ENCODE measurements around the gene KCNAB1. TPM values are rescaled to one million over a fixed set of nuclear protein-coding genes. Genes with fewer than 3 reads are reported as not detected.

KCNAB1 gene
- total RNA-seq, 2 experiments from 2014 or later, result not detected

GRCh38 chr3:156144060-156144459 lies 23.7 kb downstream of the KCNAB1 start:
- no peak for DNase-seq
- H3K27ac Mint-ChIP-seq, result no peak overlapping the region
- intact Hi-C loops (cut with micrococcal nuclease), result no loop called here
- no peaks in the 10 kb centered on the region for H3K4me1 Mint-ChIP-seq (ENCODE audit: low read depth)
- no peaks in the 10 kb centered on the region for H3K9me3 Mint-ChIP-seq
- H3K4me3 Mint-ChIP-seq, result no peak overlapping the region
- peaks cover 7% of the 10 kb centered on the region for H3K27me3 Mint-ChIP-seq
- POLR2A ChIA-PET, result no interaction called here
- CTCF ChIA-PET, result interaction anchor here (2.8 kb wide), 1 partner anchor 8 kb away, joined by 11 read pairs; no protein-coding TSS in a partner anchor
- H3K36me3 Mint-ChIP-seq, result no peaks in the 10 kb centered on the region

- Mint-ChIP-seq H3K36me3 (no peaks in the 10 kb centered on the region), H3K27me3 (peaks cover 5% of the 10 kb centered on the region), H3K27ac (no peak overlapping the region), H3K4me3 (no peak overlapping the region), H3K9me3 (no peaks in the 10 kb centered on the region), H3K4me1 (ENCODE audit: low read depth) (peaks cover 3% of the 10 kb centered on the region)
- ChIA-PET CTCF (no interaction called here), POLR2A (no interaction called here)
- intact Hi-C loops (cut with micrococcal nuclease), result no loop called here
- no peak for DNase-seq
Measured at GRCh38 chr3:156145866-156146265, 25.5 kb downstream of the KCNAB1 start.

DNA sequence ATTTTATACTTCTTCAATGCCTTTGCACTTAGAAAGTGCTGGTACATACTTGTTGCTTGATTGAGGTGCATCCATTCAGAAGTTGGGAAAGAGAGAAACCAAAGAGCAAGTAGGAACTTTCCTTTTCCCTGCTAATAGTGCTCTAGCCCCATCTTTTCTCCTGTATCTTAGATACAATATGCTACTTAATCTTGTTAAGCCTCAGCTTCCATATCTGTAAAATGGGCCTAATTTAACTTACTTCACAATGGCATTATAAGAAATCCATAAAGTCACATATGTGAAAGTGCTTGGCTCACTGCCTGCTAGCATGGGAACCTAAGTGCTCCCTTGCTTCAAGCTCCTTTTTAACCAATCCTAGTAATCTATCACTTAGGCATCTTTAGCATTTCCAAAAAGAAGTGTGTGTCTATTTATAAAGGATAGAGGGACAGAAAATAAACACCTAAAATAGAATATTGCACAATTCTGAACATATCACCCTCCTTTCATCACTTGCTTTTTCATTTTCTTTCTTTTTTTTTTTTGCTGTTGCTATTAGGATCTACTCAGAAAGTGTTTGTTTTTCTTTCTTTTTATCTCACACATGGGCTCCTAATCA lies 28.1 kb downstream of the KCNAB1 start:
- Mint-ChIP-seq H3K9me3 (no peaks in the 10 kb centered on the region), H3K27me3 (no peaks in the 10 kb centered on the region), H3K4me1 (ENCODE audit: low read depth) (peaks cover 3% of the 10 kb centered on the region), H3K36me3 (no peaks in the 10 kb centered on the region), H3K4me3 (no peak overlapping the region), H3K27ac (no peak overlapping the region)
- intact Hi-C loops (cut with micrococcal nuclease), result no loop called here
- no peak for DNase-seq
- ChIA-PET POLR2A (no interaction called here), CTCF (interaction anchor here (0.6 to 7.4 kb wide), 8 partner anchors 9 to 394 kb away, joined by 3 to 161 read pairs (median 10); no protein-coding TSS in a partner anchor)

DNA sequence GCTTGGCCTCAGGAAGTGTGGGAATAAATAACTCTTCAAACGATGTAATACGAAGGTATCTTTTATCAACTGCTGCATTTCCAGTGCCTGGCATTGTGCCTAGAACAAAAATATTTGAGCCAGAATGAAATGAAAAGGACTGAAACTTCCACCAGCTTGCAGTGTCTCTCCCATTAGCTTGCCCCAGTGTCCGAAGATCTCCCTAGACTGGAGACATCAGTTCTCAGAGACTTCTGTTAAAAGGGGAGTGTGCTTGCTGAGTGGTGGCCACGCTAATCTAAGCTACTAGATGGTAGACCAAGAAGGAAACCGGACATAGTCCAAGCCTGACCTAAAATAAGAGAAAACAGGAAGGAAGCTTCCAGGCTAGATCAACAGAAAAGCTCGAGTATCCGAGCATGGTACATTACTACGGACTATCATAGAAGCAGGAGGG lies 28.6 kb downstream of the KCNAB1 start:
- Mint-ChIP-seq H3K27me3 (no peaks in the 10 kb centered on the region), H3K36me3 (no peaks in the 10 kb centered on the region), H3K4me1 (ENCODE audit: low read depth) (peaks cover 3% of the 10 kb centered on the region), H3K4me3 (no peak overlapping the region), H3K9me3 (no peaks in the 10 kb centered on the region), H3K27ac (no peak overlapping the region)
- intact Hi-C loops (cut with micrococcal nuclease), result no loop called here
- CTCF ChIA-PET, result interaction anchor here (0.7 to 7.4 kb wide), 7 partner anchors 10 to 394 kb away, joined by 3 to 161 read pairs (median 15); no protein-coding TSS in a partner anchor
- POLR2A ChIA-PET, result no interaction called here
- DNase-seq, result no peak

GRCh38 chr3:156149876-156150275 lies 29.5 kb downstream of the KCNAB1 start:
- intact Hi-C loops (cut with micrococcal nuclease), result loop anchor here (1.0 to 5.0 kb wide), 3 partner anchors 522 to 987 kb away; partner anchors contain the start of gene TIPARP
- POLR2A ChIA-PET, result no interaction called here

DNA sequence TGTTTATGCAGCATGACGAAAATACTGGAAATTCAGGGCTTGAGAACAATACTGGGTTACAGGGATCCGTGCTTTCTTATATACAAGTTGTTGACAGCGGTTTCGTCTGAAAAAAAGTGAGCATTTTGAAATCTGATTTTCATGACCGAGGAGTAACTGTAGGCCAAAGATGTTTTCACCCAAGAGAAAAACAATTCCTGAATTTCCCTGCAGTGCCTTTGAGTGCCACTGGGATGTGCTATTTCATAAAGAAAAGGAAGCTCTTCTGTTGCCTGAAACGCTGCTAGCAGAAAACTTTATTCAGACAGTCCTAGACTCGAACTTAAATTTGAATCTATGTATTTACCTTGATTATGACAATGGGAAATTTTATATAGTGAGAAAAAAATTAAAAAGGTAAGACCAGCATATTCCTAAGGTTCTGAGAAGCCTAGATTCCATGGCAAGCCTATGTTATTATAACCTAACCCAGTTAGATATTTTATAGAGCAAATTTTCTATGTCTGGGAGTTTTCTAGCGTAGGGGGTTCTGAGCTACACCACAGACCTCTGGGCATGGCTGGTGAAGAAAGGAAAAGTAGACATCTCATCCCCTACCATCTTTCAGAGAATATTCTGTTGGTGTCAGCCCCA lies 30.2 kb downstream of the KCNAB1 start:
- H3K27ac Mint-ChIP-seq, result no peak overlapping the region
- no peak overlapping the region for H3K4me3 Mint-ChIP-seq
- CTCF ChIA-PET, result interaction anchor here (0.6 to 7.4 kb wide), 20 partner anchors 11 to 1089 kb away, joined by 3 to 161 read pairs (median 4); no protein-coding TSS in a partner anchor
- POLR2A ChIA-PET, result no interaction called here
- H3K27me3 Mint-ChIP-seq, result no peaks in the 10 kb centered on the region
- H3K36me3 Mint-ChIP-seq, result no peaks in the 10 kb centered on the region
- H3K9me3 Mint-ChIP-seq, result peaks cover 3% of the 10 kb centered on the region
- H3K4me1 Mint-ChIP-seq (ENCODE audit: low read depth), result peaks cover 3% of the 10 kb centered on the region
- peak; percentile 31 for DNase-seq
- intact Hi-C loops (cut with micrococcal nuclease), result loop anchor here (1.0 to 5.0 kb wide), 5 partner anchors 232 to 986 kb away; partner anchors contain the start of gene TIPARP

More at GRCh38 chr3:156149876-156150275, 29.5 kb downstream of the KCNAB1 start:
- Mint-ChIP-seq H3K27me3 (no peaks in the 10 kb centered on the region), H3K9me3 (no peaks in the 10 kb centered on the region), H3K4me3 (no peak overlapping the region), H3K36me3 (no peaks in the 10 kb centered on the region), H3K4me1 (ENCODE audit: low read depth) (peaks cover 3% of the 10 kb centered on the region), H3K27ac (no peak overlapping the region)
- CTCF ChIA-PET, result interaction anchor here (0.6 to 7.4 kb wide), 17 partner anchors 9 to 988 kb away, joined by 3 to 161 read pairs (median 4); no protein-coding TSS in a partner anchor
- DNase-seq, result no peak

DNA sequence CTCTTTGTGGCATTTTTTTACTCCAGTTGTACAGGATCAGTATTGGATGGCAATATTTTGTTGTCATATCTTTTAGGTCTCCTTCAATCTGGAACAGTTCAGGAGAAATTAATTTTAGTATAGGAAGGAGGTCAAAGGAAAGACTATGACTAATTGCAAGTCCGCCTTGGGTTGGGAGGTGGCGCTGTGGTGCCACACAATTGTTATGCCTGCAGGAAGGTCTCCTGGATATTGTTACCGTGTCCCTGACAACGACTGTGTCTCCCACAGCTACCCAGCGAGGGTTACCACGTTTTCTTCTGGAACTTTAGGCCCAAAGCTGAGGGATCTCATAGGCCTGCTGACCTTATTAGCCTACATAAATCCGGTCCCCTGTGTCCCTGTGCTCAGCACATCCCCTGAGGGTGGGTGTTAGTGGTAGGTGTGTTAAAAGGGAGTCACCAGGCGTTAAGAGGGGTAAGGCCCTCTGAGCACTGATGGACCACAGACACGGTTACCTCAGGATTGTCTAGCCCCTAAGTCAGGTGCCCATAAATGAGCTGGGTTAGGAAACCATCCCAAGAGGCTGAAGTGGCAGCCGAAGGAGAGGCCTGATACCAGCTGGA lies 31.5 kb downstream of the KCNAB1 start:
- Mint-ChIP-seq H3K4me1 (ENCODE audit: low read depth) (peaks cover 3% of the 10 kb centered on the region), H3K27ac (no peak overlapping the region), H3K36me3 (no peaks in the 10 kb centered on the region), H3K9me3 (peaks cover 5% of the 10 kb centered on the region), H3K4me3 (no peak overlapping the region), H3K27me3 (no peaks in the 10 kb centered on the region)
- intact Hi-C loops (cut with micrococcal nuclease), result loop anchor here (1.0 to 5.0 kb wide), 6 partner anchors 230 to 985 kb away; partner anchors contain the start of gene TIPARP
- peak; percentile 73 for DNase-seq
- POLR2A ChIA-PET, result no interaction called here
- CTCF ChIA-PET, result interaction anchor here (0.7 to 7.4 kb wide), 26 partner anchors 9 to 985 kb away, joined by 3 to 161 read pairs (median 4); no protein-coding TSS in a partner anchor

GRCh38 chr3:156158656-156159295 lies 38.4 kb downstream of the KCNAB1 start:
- DNase-seq, result no peak
- Mint-ChIP-seq H3K36me3 (no peaks in the 10 kb centered on the region), H3K9me3 (peaks cover 5% of the 10 kb centered on the region), H3K4me3 (no peak overlapping the region), H3K27me3 (no peaks in the 10 kb centered on the region), H3K4me1 (ENCODE audit: low read depth) (peaks cover 11% of the 10 kb centered on the region), H3K27ac (no peak overlapping the region)
- CTCF ChIA-PET, result interaction anchor here (0.6 to 1.1 kb wide), 4 partner anchors 10 to 1446 kb away, joined by 3 to 4 read pairs (median 3); no protein-coding TSS in a partner anchor
- POLR2A ChIA-PET, result interaction anchor here (0.6 kb wide), 1 partner anchor 367 kb away, joined by 3 read pairs; no protein-coding TSS in a partner anchor
- intact Hi-C loops (cut with micrococcal nuclease), result no loop called here

DNA sequence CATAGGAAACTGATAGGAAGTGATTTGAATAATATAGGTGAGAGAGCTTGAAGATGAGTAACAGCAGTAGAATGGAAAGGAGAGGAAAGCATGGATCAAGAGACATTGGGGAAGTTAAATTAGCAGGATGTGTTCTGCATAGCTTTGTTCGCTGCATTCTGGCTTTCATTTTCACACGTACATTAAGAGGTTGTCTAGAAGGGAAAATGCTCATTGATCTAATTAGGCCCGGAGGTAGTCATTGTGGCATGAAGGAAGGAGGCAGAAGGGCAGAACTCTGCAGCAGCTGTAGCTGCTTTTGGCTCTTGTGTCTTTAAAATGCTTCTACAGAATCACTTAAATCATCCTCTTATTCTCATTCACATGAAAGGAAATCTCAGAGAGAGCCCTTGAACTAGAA lies 40.3 kb downstream of the KCNAB1 start:
- Mint-ChIP-seq H3K9me3 (peaks cover under 1% of the 10 kb centered on the region), H3K4me1 (ENCODE audit: low read depth) (peaks cover 11% of the 10 kb centered on the region), H3K27ac (no peak overlapping the region), H3K36me3 (no peaks in the 10 kb centered on the region), H3K27me3 (no peaks in the 10 kb centered on the region), H3K4me3 (peak overlapping the region; percentile 0)
- no peak for DNase-seq
- ChIA-PET CTCF (interaction anchor here (0.7 to 1.4 kb wide), 4 partner anchors 8 to 977 kb away, joined by 3 to 6 read pairs (median 3); no protein-coding TSS in a partner anchor), POLR2A (no interaction called here)
- intact Hi-C loops (cut with micrococcal nuclease), result no loop called here

DNA sequence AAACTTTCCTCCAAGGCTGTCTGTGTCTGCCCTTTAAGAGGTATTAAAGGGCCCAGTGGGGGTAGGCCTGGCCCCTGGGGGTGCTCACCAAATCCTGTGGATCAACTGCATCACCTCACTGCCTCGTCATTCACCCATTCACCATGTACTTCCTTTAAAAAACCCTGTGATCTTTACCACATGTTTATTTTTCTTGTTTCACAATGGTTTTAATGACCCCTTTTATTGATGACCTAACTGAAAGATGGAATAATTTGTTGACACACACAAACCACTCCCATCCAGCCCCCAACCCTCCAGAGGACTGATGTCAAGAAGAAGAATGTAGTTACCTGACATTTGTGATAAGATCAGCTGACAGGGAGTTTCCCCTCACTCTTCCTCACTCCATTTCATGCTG lies 40.8 kb downstream of the KCNAB1 start:
- ChIA-PET CTCF (interaction anchor here (0.6 to 1.4 kb wide), 3 partner anchors 9 to 383 kb away, joined by 3 to 6 read pairs (median 3); no protein-coding TSS in a partner anchor), POLR2A (no interaction called here)
- Mint-ChIP-seq H3K9me3 (no peaks in the 10 kb centered on the region), H3K27me3 (no peaks in the 10 kb centered on the region), H3K27ac (no peak overlapping the region), H3K4me3 (no peak overlapping the region), H3K36me3 (no peaks in the 10 kb centered on the region), H3K4me1 (ENCODE audit: low read depth) (peaks cover 11% of the 10 kb centered on the region)
- peak; percentile 25 for DNase-seq
- intact Hi-C loops (cut with micrococcal nuclease), result no loop called here

- Mint-ChIP-seq H3K27me3 (peaks cover 2% of the 10 kb centered on the region), H3K27ac (no peak overlapping the region), H3K4me1 (ENCODE audit: low read depth) (peaks cover 11% of the 10 kb centered on the region), H3K4me3 (no peak overlapping the region), H3K36me3 (no peaks in the 10 kb centered on the region), H3K9me3 (no peaks in the 10 kb centered on the region)
- POLR2A ChIA-PET, result no interaction called here
- no peak for DNase-seq
- intact Hi-C loops (cut with micrococcal nuclease), result no loop called here
- CTCF ChIA-PET, result interaction anchor here (1.8 kb wide), 1 partner anchor 12 kb away, joined by 11 read pairs; no protein-coding TSS in a partner anchor
Measured at GRCh38 chr3:156163848-156164247, 43.5 kb downstream of the KCNAB1 start.
